IPS-18c (cell line): ENCODE data around the gene NTSR1.

Source experiments
- H3K4me3 ChIP-seq: 2 replicates; pipeline ENCODE4 v1.7.0; 2013; ENCODE audit warnings: low read depth, mild to moderate bottlenecking, low read length, moderate library complexity; ENCODE audit not compliant: insufficient read depth
- H3K9me3 ChIP-seq: one replicate; pipeline ENCODE4 v1.6.1; 2013; ENCODE audit warnings: mild to moderate bottlenecking, low read length, moderate library complexity; ENCODE audit not compliant: control insufficient read depth, insufficient read depth

The NTSR1 gene

GRCh38 chr20:62726716-62727583 lies 18.3 kb downstream of the NTSR1 start:
- Histone ChIP-seq H3K9me3 (peaks cover 2% of the 10 kb centered on the region), H3K4me3 (no peak overlapping the region)

- Histone ChIP-seq H3K4me3 (no peak overlapping the region), H3K9me3 (no peaks in the 10 kb centered on the region)
Measured at GRCh38 chr20:62727584-62728027, 19.0 kb downstream of the NTSR1 start.

- Histone ChIP-seq H3K9me3 (no peaks in the 10 kb centered on the region), H3K4me3 (no peak overlapping the region)
Measured at GRCh38 chr20:62728028-62728780, 19.6 kb downstream of the NTSR1 start.

GRCh38 chr20:62728781-62729300 lies 20.2 kb downstream of the NTSR1 start:
- Histone ChIP-seq H3K4me3 (no peak overlapping the region), H3K9me3 (no peaks in the 10 kb centered on the region)

GRCh38 chr20:62730481-62730880 lies 21.8 kb downstream of the NTSR1 start:
- Histone ChIP-seq H3K4me3 (no peak overlapping the region), H3K9me3 (no peaks in the 10 kb centered on the region)

- Histone ChIP-seq H3K4me3 (no peak overlapping the region), H3K9me3 (no peaks in the 10 kb centered on the region)
Measured at GRCh38 chr20:62732031-62732760, 23.6 kb downstream of the NTSR1 start.

GRCh38 chr20:62732842-62733525 lies 24.3 kb downstream of the NTSR1 start:
- H3K9me3 ChIP-seq, result no peaks in the 10 kb centered on the region

GRCh38 chr20:62733526-62733842 lies 24.8 kb downstream of the NTSR1 start:
- no peaks in the 10 kb centered on the region for H3K9me3 ChIP-seq
- no peak overlapping the region; the same call in 1 of the 2 replicates for H3K4me3 ChIP-seq

More at GRCh38 chr20:62732842-62733525, 24.3 kb downstream of the NTSR1 start:
- no peak overlapping the region for H3K4me3 ChIP-seq

- Histone ChIP-seq H3K9me3 (no peaks in the 10 kb centered on the region), H3K4me3 (no peak overlapping the region; the same call in 1 of the 2 replicates)
Measured at GRCh38 chr20:62733891-62734290, 25.3 kb downstream of the NTSR1 start.

GRCh38 chr20:62734326-62734725 lies 25.7 kb downstream of the NTSR1 start:
- H3K4me3 ChIP-seq, result no peak overlapping the region
- no peaks in the 10 kb centered on the region for H3K9me3 ChIP-seq

- Histone ChIP-seq H3K9me3 (no peaks in the 10 kb centered on the region), H3K4me3 (no peak overlapping the region)
Measured at GRCh38 chr20:62734881-62735280, 26.2 kb downstream of the NTSR1 start.

- H3K4me3 ChIP-seq, result no peak overlapping the region
- no peaks in the 10 kb centered on the region for H3K9me3 ChIP-seq
Measured at GRCh38 chr20:62735331-62735821, 26.7 kb downstream of the NTSR1 start.

- H3K9me3 ChIP-seq, result no peaks in the 10 kb centered on the region
- no peak overlapping the region for H3K4me3 ChIP-seq
Measured at GRCh38 chr20:62736026-62736406, 27.4 kb downstream of the NTSR1 start.

GRCh38 chr20:62736407-62737071 lies 27.9 kb downstream of the NTSR1 start:
- Histone ChIP-seq H3K9me3 (no peaks in the 10 kb centered on the region), H3K4me3 (no peak overlapping the region)

GRCh38 chr20:62737271-62737811 lies 28.7 kb downstream of the NTSR1 start:
- Histone ChIP-seq H3K4me3 (no peak overlapping the region), H3K9me3 (no peaks in the 10 kb centered on the region)
